GM18861 (cell line): ENCODE measurements around the gene CMIP.

Experiments used
- ATAC-seq: cut with Tn5 transposase; IDR thresholded peaks from one replicate; pipeline ENCODE4 v1.9.1; 2021; ENCODE audit not compliant: unreplicated experiment

Gene CMIP

DNA sequence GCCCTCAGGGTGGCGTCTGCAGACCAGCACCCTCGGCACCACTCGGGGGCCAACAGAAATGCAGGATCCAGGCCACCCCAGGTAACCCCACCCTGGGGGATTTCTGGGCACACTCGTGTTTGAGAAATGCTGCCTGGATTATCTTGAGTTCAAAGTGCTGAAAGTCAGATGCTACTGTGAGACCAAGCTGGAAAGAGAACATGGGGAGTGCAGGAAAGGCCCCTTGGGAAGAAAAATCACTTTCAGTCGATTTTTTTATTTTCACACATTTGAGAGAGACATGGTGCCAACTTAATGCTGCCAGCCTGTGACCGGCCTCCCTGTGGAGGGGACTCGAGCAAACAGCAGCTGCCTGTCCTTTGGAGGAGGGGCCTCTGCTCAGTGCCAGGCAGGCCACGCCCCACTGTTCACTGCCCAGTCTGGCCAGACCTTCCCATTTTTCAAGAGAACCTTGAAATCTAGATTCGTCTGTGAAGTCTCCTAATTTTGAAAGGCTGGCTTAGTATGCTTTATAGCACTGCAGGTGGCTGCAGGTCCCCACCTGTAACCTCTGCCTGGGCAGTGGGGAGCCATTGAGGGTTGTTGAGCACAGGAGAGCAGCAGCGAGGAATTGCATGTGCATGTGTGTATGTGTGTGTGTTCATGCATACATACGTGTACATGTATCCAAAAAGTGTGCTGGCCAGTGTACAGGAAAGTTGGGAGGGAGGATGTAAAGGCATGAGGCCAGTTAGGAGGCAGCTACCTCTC, 263.8 kb downstream of the CMIP start:
- ATAC-seq: no peak

DNA sequence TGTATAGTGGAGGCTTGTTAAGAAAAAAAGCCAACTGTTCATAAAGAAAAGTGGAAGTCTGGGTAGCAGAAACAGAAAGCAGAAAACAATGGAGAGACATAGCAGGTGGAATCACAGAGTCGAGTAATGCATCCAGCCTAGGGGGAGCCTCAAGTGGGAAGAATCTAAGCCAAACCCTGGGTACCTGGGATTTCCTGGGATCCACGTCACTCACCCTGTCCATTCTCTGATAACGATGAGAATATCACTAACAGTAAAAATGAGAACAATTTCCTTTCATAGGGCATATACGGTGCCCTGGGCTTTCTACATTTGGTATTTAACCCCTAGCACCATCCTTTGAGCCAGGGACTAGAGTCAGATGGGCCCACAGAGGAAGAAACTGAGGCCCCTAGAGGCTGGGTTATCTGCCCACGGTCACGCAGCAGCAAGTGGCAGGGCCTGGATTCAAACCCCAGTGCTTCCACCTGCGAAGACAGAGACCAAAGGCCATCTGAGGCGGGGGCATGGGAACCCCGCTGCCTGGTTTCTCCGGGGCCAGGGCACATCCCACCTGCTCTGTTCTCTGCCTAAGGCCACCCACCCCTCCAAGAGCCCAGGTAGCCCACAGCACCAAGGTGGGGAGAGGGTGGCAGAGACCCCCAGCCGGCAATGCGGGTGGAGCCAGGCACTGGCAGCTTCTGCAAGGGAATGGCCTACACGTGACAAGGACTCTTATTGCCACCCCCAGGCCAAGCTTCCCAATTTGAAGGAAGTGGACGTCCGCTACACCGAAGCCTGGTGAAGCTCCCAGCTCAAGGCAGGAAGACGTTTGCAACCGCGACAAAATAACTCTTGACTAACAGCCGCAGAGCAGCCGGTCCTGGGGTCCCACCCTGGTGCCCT, 264.6 kb downstream of the CMIP start:
- ATAC-seq: no peak

DNA sequence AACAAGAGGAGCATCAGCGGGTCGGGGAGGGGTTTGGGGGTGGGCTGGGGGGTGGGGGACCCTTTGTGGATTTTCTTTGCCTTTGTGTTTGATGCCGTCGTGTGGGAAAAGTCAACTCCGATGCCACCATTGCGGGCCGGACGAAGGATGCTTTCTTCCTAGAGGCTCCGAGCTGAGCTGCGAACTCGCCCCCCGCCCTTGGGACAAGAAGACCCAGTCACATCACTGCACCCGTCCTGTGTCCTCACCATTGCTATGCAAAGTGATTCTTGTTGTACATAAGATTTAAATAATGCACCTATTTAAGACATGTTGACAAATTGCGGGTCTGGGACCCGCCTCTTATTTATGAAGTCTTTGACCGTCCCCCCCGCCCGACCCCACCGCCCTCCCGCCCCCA, 265.4 kb downstream of the CMIP start:
- ATAC-seq: no peak

DNA sequence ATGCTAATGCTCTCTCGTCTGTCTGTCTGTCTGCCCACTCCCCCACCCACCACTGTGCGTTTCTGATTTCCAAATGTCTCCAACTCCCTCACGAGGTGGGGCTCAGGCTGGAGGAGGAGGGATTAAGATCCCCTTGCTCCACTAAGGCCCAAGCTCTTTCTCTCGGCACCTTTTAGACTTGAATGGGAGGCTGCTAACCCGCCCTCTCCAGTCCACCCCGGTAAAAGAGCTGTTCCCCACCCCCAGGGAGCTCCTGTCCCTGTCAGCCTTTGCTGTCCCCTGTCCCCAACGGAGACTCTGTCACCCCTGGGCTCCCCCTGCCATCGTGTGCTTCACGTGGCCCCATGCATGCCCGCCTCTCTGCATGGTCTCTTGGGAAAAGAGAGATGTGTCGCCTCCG, 266.0 kb downstream of the CMIP start:
- no peak for ATAC-seq

DNA sequence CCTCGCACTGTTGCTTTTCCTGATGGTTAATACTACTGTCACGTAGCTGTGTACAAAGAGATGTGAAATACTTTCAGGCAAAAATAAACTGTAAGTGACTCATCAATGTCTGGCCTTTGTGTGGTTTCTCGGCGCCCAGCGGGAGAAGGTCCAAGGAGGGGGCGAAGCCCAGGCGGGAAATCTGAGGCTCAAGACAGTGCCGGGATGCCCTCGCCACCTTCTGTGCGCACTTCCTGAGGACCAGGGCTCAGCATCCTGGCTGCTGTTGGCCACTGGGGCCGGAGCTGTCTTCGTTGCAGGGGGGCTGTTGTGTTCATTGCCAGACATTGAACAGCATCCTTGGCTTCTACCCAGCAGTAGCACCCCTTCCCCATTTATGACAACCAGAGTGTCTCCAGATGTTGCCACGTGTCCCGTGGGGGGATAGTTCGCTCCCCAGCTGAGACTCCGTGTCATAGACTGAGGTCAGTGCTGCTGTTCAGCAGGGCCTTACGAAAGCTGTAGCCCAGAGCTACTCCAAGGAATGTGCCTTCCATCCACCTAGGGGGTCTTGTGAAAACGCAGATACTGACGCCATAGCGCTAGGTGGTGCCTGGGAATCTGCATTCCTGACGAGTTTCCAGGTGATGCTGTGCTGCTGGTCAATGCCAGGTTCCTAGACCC, 267.2 kb downstream of the CMIP start:
- no peak for ATAC-seq

DNA sequence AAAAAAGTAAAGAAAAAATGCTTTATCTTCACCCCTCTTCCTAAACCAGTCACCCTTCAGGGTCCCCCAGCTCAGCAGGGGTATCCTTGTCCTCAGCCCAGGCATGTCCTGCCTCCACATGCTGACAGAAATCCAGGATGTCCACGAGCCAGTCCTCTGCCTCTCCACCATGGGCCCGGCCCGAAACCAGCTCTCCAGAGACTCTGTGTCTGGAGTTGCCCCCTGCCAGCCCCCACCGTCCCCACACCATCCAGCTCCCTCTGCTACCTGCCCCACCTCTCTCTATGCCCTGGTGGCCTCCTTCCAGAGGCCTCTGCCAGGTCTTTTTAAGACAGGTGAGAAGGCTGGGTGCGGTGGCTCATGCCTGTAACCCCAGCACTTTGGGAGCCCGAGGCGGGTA, 268.1 kb downstream of the CMIP start:
- ATAC-seq: no peak

DNA sequence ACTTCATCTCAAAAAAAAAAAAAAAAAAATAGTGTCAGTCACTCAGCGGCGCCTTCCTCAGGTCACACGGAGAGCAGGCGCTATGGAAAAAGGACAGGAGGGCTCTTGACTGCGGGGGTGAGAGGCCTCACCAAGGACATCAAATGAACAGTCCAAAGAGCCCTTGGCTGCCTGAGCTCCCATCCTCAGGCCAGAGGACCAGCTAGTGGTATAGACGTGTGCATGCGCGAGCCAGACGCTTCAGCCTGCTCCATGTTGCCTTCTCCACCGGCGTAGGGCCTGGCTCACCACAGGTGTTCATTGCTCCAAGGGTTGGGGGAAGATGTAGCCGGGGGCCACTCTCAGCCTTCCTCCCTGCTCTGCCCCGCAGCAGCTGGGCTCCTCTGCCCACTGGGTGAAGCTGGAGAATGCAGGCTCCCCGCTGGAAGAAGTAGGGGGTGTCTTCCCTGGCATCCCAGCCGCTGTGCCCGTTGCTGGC, 268.7 kb downstream of the CMIP start:
- ATAC-seq: no peak

DNA sequence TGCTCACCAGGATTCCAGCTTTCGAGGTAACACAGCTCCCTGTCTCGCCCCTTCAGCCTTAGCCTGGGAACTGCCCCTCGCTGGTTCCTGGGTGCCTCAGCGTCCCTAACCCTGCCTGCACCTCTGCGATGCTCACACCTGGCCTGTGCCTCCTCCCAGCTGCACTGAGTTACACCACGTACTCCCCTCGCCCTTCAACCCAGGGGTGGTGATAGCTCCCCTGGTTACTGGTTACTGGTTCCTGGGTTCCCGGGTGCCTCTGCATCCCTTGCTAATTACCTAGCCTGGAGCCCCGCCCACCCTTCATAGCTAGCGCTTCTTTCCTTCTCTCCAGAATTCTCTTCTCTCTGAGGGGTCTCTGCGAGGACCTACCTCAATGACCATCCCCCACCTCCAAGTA, 269.2 kb downstream of the CMIP start:
- no peak for ATAC-seq

DNA sequence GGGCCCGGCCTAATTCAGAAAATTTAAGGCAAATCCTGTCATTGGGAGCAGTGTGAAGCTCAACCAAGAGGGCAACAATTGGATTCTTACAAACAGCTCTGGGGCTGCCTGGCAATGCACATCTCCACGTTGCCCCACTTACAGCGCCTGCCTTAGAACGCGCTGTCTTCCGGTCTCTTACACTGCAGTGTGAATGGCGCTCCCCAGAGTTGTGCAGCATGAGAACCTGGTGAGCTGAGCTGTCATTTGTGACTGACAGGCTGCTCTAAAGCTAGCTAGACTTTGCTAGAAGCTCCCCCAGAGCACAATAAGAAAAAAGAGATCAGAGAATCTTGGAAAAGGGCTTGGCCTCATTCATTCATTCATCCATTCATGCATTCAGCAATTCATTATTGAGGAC, 270.0 kb downstream of the CMIP start:
- no peak for ATAC-seq

DNA sequence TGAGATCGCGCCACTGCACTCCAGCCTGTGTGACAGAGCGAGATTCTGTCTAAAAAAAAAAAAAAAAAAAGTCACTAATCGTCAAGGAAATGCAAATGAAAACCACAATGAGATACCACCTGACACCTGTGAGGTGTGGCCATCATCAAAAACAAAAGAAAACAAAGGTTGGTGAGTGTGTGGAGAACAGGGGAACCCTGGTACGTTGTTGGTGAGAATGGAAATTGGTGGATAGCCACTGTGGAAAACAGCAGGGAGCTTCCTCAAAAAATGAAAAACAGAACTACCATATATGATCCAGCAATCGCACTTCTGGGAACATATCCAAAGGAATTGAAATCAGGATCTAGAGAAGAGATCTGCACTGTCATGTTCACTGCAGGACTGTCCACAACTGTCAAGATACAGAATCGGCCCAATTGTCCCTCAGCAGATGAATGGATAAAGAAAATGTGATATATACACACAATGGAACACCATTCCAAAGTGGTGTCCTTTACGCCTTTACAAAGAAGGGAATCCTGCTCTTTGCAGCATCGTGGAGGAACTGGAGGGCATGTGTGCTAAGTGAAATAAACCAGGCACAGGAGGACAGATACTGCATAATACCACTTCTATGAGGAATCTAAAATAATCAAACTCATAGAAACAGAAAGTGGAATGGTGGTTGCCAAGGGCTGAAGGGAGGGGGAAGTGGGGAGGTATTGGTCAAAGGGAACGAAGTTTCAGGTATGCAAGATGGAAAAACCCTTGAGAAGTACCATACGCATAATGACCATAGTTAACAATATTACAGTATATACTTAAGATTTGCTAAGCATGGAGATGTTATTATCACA, 271.0 kb downstream of the CMIP start:
- ATAC-seq: peak; percentile 34

DNA sequence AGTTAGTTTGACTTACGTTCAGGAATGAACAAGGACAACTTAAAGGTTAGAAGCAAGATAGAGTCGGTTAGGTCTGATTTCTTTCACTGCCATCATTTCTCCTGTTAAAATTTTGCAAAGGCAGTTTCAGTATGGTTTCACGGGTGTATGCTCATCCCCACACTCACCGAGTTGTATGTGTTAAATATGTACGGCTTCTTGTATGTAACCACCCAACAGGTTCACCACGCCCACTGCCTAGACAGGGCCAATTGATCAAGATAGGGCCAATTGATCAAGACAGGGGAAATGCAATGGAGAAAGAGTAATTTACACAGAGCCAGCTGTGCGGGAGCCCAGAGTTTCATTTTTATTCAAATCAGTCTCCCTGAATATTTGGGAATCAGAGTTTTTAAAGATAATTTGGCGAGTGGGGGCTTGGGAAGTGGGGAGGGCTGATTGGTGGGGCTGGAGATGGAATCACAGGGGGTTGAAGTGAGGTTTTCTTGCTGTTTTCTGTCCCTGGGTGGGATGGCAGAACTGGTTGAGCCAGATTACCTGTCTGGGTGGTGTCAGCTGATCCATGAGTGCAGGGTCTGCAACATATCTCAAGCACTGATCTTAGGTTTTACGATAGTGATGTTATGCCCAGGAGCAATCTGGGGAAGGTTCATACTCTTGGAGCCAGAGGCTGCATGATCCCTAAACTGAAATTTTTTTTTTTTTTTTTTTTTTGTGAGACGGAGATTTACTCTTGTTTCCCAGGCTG, 272.0 kb downstream of the CMIP start:
- peak; percentile 62 for ATAC-seq

DNA sequence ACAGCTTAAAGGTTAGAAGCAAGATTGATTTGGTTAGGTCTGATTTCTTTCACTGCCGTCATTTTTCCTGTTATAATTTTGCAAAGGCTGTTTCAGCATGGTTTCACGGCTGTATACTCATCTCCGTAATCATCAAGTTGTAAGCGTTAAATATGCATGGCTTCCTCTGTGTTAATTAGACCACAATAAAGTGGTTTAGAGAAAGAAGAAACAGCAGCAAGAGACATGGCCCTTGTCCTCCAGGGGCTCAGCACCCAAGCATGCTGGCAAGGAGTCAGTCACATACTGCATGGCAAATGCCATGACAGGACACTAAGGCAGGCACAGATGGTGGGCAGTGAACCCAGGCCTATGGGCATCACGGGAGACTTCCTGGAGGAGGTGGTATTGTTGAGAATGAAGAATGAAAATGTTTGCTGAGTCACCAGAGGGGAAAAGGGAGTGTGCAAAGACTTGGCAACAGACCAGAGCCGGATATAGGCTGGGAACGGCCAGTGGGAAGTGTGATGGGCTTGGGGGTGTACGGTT, 273.1 kb downstream of the CMIP start:
- no peak for ATAC-seq

DNA sequence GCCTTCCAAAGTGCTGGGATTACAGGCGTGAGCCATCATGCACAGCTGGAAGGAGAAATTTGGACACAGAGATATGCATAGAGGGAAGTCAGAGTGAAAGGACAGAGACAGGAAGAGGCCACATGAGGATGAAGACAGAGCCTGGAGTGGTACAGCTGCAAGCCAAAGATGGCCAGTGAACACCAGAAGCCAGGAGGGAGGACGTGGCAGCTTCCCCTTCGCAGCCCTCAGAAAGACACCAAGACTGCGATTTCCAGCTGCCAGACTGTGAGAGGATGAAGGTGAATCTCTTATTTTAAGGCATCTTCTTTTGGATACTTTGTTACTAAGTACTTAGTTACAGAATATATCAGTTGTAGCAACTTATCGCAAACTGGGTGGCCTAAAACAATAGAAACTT, 274.0 kb downstream of the CMIP start:
- ATAC-seq: no peak

DNA sequence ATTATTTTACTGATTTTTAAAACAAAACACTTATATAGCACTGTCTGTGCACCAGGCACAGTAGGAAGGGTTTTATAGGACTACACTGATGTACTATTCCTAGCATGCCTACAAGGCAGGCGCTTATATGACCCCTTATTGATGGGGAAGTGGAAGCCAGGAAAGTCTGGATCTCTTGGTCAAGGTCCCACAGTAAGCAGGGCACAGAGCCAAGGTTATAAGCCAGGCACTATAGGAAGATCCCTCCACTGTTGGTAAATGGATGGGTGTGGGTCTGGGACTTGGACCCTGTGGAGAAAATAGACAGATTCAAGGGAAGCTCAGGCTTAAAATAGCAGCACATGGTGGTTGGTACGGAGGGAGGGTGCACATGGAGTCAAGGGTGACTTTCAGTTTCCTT, 275.4 kb downstream of the CMIP start:
- ATAC-seq: no peak

DNA sequence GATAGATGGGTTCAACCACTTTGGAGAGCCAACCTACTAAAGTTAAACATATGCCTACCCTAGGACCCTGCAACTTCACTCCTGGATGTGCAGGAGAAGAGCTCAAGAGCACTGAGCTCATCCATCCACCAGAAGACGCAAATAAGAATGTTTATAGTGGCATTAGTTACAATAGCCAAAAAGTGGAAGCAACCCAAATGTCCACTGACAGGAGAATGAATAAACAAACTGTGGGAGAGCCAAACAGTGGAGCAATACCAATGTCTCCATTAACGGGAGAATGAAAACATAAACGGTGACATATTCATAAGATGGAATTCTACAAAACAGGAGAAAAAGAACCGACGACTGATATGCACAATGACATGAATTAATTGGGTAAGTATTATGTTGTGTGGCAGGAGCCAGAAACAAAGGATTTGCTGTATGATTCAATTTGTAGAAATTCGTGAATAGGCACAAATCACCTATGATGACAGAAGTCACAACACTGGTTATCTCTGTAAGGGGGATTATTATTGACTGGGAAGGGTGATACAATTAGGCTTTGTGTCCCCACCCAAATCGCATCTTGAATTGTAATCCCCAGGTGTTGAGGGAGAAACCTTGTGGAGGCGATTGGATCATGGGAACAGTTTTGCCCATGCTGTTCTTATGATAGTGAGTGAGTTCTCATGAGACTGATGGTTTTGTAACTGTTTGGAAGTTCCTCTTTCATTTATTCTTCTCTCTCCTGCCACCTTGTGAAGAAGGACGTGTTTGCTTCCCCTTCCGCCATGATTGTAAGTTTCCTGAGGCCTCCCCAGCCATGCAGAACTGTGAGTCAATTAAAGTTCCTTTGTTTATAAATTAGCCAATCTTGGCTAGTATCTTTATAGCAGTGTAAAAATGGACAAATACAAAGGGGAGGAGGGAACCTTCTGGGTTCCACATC, 276.6 kb downstream of the CMIP start:
- no peak for ATAC-seq

DNA sequence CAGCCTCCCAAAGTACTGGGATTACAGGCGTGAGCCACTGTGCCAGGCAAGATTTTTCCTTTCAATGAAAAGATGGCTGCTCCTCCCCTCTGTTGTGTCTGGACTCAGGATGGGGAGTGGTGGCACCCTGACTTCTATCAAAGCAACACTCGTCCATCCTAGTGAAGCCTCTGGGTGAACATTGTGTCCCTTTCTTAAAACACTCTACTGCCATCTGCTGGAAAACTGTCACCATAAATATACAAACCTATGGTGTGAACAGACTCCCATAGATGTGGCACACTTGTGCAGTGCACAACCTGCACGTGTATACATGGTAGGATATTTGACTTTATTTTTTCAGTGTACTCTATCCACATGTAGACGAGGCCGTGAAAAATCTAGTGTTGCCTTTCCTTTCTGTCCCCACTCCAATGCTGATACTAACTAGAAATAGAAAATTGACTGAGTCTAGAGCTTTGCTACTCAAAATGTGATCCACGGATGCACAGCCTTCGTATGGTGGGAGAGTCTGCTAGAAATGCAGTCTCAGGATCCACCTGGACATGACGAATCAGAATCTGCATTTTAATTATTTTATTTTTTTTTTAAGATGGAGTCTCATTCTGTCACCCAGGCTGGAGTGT, 278.6 kb downstream of the CMIP start:
- ATAC-seq: peak; percentile 80

DNA sequence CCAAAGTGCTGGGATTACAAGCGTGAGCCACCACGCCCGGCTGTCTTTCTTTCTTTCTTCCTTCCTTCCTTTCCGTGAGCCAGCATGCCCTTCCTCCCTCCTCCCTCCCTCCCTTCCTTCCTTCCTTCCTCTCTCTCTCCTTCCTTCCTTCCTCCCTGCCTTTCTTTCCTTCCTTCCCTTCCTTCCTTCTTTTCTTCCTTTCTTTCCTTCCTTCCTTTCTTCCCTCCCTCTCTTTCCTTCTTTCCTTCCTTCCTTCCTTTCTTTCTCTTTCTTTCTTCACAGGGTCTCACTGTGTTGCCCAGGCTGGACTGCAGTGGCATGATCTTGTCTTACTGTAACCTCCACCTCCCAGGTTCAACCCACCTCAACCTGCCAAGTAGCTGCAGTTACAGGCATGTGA, 283.8 kb downstream of the CMIP start:
- ATAC-seq: no peak

DNA sequence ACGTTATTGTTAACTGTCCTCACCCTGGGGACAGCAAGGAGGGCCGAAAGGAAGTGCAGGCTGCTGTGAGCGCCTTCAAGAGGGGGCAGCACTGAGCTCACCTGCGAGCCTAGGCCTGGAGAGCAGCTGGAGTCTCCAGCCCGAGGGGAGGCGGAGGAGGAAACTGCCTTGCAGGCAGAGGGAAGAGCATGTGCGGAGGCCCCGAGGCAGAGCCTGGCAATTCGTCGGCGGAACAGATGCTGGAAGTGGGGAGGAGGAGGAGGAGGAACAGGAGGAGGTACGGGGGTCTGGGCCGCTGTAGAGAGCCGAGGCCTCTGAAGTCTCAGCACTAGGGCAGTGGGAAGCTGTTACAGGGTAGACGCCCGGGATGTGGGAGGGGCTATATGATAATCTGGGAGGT, 284.8 kb downstream of the CMIP start:
- ATAC-seq: no peak
